ENCODE measurements around the gene KIAA0930. TPM values are rescaled to one million over a fixed set of nuclear protein-coding genes. Genes with fewer than 3 reads are reported as not detected.

Gene KIAA0930
- total RNA-seq, 1 experiment from 2014 or later: 55.5 TPM

- Histone ChIP-seq H3K4me2 (peak overlapping the region; percentile 99), H2AFZ (no peak overlapping the region), H3K4me3 (peak overlapping the region; percentile 90; the same call in 1 of the 2 replicates), H3K9me3 (ENCODE audit: insufficient read depth, low read depth) (no peaks in the 10 kb centered on the region), H3K9me2 (ENCODE audit: insufficient read depth) (no peaks in the 10 kb centered on the region), H3K27me3 (ENCODE audit: insufficient read depth, low read depth) (no peaks in the 10 kb centered on the region), H3F3A (ENCODE audit: insufficient read depth, low read depth) (peaks cover 12% of the 10 kb centered on the region; the same call in 1 of the 2 replicates), H3K79me2 (ENCODE audit: low read depth) (peaks cover 9% of the 10 kb centered on the region; the same call in 1 of the 2 replicates), H3K36me3 (ENCODE audit: low read depth) (no peaks in the 10 kb centered on the region), H3K27ac (no peak overlapping the region), H4K20me1 (ENCODE audit: insufficient read depth) (peaks cover 11% of the 10 kb centered on the region; the same call in 1 of the 2 replicates), H3K4me1 (replicated peaks; ENCODE audit: insufficient read depth) (peaks cover 12% of the 10 kb centered on the region)
- TF ChIP-seq EZH2 (IDR thresholded peaks at IDR 0.05; ENCODE audit: low read depth): no peak
- TF ChIP-seq, protein P1, sequence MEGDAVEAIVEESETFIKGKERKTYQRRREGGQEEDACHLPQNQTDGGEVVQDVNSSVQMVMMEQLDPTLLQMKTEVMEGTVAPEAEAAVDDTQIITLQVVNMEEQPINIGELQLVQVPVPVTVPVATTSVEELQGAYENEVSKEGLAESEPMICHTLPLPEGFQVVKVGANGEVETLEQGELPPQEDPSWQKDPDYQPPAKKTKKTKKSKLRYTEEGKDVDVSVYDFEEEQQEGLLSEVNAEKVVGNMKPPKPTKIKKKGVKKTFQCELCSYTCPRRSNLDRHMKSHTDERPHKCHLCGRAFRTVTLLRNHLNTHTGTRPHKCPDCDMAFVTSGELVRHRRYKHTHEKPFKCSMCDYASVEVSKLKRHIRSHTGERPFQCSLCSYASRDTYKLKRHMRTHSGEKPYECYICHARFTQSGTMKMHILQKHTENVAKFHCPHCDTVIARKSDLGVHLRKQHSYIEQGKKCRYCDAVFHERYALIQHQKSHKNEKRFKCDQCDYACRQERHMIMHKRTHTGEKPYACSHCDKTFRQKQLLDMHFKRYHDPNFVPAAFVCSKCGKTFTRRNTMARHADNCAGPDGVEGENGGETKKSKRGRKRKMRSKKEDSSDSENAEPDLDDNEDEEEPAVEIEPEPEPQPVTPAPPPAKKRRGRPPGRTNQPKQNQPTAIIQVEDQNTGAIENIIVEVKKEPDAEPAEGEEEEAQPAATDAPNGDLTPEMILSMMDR (conservative IDR thresholded peaks at IDR 0.05): no peak
- ChIA-PET POLR2A (ENCODE audit: unreplicated experiment) (no interaction called here), CTCF (no interaction called here)
- TSS peak; percentile 21 for BruUV-seq (replicated peaks)
- intact Hi-C loops (cut with micrococcal nuclease; ENCODE audit: unreplicated experiment): no loop called here
- no peak for DNase-seq
These were observed 1.6 kb downstream of the KIAA0930 start for GRCh38 chr22:45238957-45239680.

- peaks cover 12% of the 10 kb centered on the region; the same call in 1 of the 2 replicates for H3F3A ChIP-seq (ENCODE audit: insufficient read depth, low read depth)
- TF ChIP-seq, protein P1 (conservative IDR thresholded peaks at IDR 0.05): no peak
- no peak overlapping the region for H3K27ac ChIP-seq
- no peaks in the 10 kb centered on the region for H3K9me3 ChIP-seq (ENCODE audit: insufficient read depth, low read depth)
- ChIA-PET CTCF (no interaction called here), POLR2A (ENCODE audit: unreplicated experiment) (no interaction called here)
- no peaks in the 10 kb centered on the region for H3K27me3 ChIP-seq (ENCODE audit: insufficient read depth, low read depth)
- H3K9me2 ChIP-seq (ENCODE audit: insufficient read depth): no peaks in the 10 kb centered on the region
- no peak for DNase-seq
- no peak overlapping the region for H3K4me2 ChIP-seq
- H3K79me2 ChIP-seq (ENCODE audit: low read depth): peaks cover 9% of the 10 kb centered on the region; the same call in 1 of the 2 replicates
- intact Hi-C loops (cut with micrococcal nuclease; ENCODE audit: unreplicated experiment): no loop called here
- no peak overlapping the region for H2AFZ ChIP-seq
- H3K4me3 ChIP-seq: no peak overlapping the region
- peaks cover 12% of the 10 kb centered on the region for H3K4me1 ChIP-seq (replicated peaks; ENCODE audit: insufficient read depth)
- BruUV-seq (replicated peaks): no TSS peak
- peaks cover 11% of the 10 kb centered on the region; the same call in 1 of the 2 replicates for H4K20me1 ChIP-seq (ENCODE audit: insufficient read depth)
- H3K36me3 ChIP-seq (ENCODE audit: low read depth): no peaks in the 10 kb centered on the region
These were observed 2.4 kb downstream of the KIAA0930 start for GRCh38 chr22:45238076-45238956.

DNA sequence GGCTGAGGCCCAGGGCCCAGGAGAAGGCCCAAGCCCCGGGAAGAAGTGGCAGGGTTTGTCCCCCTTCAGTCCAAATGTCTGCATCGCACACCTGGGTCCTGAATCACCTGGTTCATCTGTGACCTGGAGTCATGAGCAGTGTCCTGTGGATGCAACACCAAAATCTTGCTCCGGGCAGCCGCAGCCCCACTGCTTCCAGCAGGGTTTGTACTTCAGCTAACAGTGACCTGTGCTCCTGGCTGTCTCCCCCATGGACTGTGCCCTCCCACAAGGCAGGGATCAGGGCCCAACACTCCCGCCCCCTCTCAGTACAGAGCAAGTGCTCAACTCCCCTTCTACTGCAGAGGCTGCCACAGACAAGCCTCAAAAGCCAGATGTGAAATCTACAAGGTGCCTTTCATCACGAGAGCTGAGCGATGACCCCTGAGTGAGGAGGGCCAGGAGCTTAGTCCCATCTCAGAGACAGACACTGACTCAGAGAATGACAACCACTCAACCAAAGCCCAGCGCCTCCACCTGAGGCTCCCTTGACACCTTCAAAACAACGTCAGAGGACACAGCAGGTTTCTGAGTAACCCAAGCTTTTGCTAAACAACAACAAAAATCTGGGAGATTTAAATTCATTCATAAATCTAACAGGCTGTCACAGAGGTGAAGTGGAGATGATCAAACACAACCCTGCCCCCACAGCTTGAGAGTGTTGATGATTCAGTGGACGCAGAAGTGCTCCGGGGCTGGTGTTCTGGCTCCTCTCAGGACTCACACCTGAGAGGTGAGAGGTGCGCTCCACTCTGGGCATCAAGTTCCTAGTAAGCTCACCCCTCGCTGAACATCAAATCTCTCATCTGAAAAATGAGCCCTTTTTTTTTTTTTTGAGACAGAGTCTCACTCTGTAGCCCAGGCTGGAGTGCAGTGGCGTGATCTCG lies 3.4 kb downstream of the KIAA0930 start:
- H4K20me1 ChIP-seq (ENCODE audit: insufficient read depth): peaks cover 11% of the 10 kb centered on the region; the same call in 1 of the 2 replicates
- CTCF ChIA-PET: no interaction called here

More for the DNA sequence above, 3.4 kb downstream of the KIAA0930 start:
- intact Hi-C loops (cut with micrococcal nuclease; ENCODE audit: unreplicated experiment): no loop called here
- H3F3A ChIP-seq (ENCODE audit: insufficient read depth, low read depth): peaks cover 12% of the 10 kb centered on the region; the same call in 1 of the 2 replicates
- H3K79me2 ChIP-seq (ENCODE audit: low read depth): peaks cover 9% of the 10 kb centered on the region; the same call in 1 of the 2 replicates
- TF ChIP-seq, protein P1 (conservative IDR thresholded peaks at IDR 0.05): no peak
- no peak for TF ChIP-seq EZH2 (IDR thresholded peaks at IDR 0.05; ENCODE audit: low read depth)
- no peak overlapping the region for H3K4me2 ChIP-seq
- H3K4me1 ChIP-seq (replicated peaks; ENCODE audit: insufficient read depth): peaks cover 12% of the 10 kb centered on the region
- no peak for DNase-seq
- no peak overlapping the region for H2AFZ ChIP-seq
- no peak overlapping the region for H3K27ac ChIP-seq
- H3K9me3 ChIP-seq (ENCODE audit: insufficient read depth, low read depth): no peaks in the 10 kb centered on the region
- no TSS peak for BruUV-seq (replicated peaks)
- no peaks in the 10 kb centered on the region for H3K9me2 ChIP-seq (ENCODE audit: insufficient read depth)
- POLR2A ChIA-PET (ENCODE audit: unreplicated experiment): no interaction called here
- H3K27me3 ChIP-seq (ENCODE audit: insufficient read depth, low read depth): no peaks in the 10 kb centered on the region
- H3K36me3 ChIP-seq (ENCODE audit: low read depth): no peaks in the 10 kb centered on the region
- H3K4me3 ChIP-seq: no peak overlapping the region

All from PC-9 (cell line).